K562 (cell line): ENCODE measurements around the gene WDR55. TPM values are rescaled to one million over a fixed set of nuclear protein-coding genes. Genes with fewer than 3 reads are reported as not detected.

Experiments
- ATAC-seq: fragments of 200-7000 bp; cut with Tn5 transposase; 3 replicates; pipeline ENCODE4 v1.9.1; 2020; ENCODE audit warnings: moderate library complexity
- BruUV-seq: library from RNA; stranded (reverse); fragments of 400-500 nt; replicated peaks from 2 replicates; lab custom pipeline; 2021; lab: Mats Ljungman, UMichigan
- CTCF ChIA-PET: fragments of 300-600 bp; formaldehyde crosslinking; extraction: SDS; loops from one replicate; lab custom pipeline; 2021; ENCODE audit warnings: low intra/inter-chr PET ratio; lab: Yijun Ruan, JAX
- POLR2A ChIA-PET: fragments of 300-600, 350-650 bp; sonication (Branson Sonifier 250); formaldehyde crosslinking; extraction: SDS; loops from one replicate; lab custom pipeline; 2021; ENCODE audit warnings: antibody characterized with exemption, inconsistent platforms; lab: Yijun Ruan, JAX
- DNase-seq, 4 experiments: peaks; one replicate each; pipeline versions ENCODE4 v3.0.0 to v3.0.0-alpha.2; 2011 to 2018; ENCODE audit warnings: low spot score in 3 of 4, mixed read lengths in 3 of 4; ENCODE audit errors: extremely low read depth in 1 of 4
- FAIRE-seq: peaks from 2 replicates; lab custom pipeline; 2011; peaks lifted over from hg19 to GRCh38; lab: Jason Lieb, UNC
- H2AFZ ChIP-seq: 2 replicates; pipeline ENCODE4 v1.6.0; 2011; ENCODE audit warnings: low read depth, low read length, control low read depth, inconsistent platforms
- H3K27ac ChIP-seq: fragments of 200-600 bp; 3 replicates; pipeline ENCODE4 v1.8.0; 2011; ENCODE audit warnings: low read depth, mild to moderate bottlenecking, control low read depth, inconsistent platforms, low read length, moderate library complexity, mixed read lengths; ENCODE audit errors: extremely low read depth
- H3K27me3 ChIP-seq, 2 experiments: fragments of 300-600 bp in 1 of 2; 2 replicates in 1 of 2; 3 replicates in 1 of 2; pipeline versions ENCODE4 v1.6.0 to v1.8.0; 2011; ENCODE audit warnings: inconsistent platforms in 2 of 2, low read length in 2 of 2, mild to moderate bottlenecking in 1 of 2, mixed read lengths in 1 of 2, moderate library complexity in 1 of 2; ENCODE audit not compliant: control insufficient read depth in 2 of 2, insufficient read depth in 2 of 2
- H3K36me3 ChIP-seq: fragments of 300-600 bp; 3 replicates; pipeline ENCODE4 v1.8.0; 2011; ENCODE audit warnings: mild to moderate bottlenecking, low read length, inconsistent platforms; ENCODE audit not compliant: control insufficient read depth, insufficient read depth
- H3K4me1 ChIP-seq, 2 experiments: fragments of 200-600 bp in 1 of 2; replicated peaks in 1 of 2; 2 replicates in 1 of 2; 3 replicates in 1 of 2; pipeline versions ENCODE4 v1.5.1 to v1.8.0; 2011; ENCODE audit warnings: inconsistent platforms in 2 of 2, low read length in 2 of 2, mild to moderate bottlenecking in 1 of 2, mixed read lengths in 1 of 2, moderate library complexity in 1 of 2; ENCODE audit not compliant: control insufficient read depth in 2 of 2, insufficient read depth in 2 of 2
- H3K4me2 ChIP-seq: 2 replicates; pipeline ENCODE4 v1.6.1; 2011; ENCODE audit warnings: low read length, control low read depth, inconsistent platforms, mixed read lengths; ENCODE audit not compliant: insufficient read depth
- H3K4me3 ChIP-seq: fragments of 200-600 bp; sonication (generic), shearing (Covaris generic); 2 replicates; pipeline ENCODE4 v1.5.1; 2016; ENCODE audit warnings: control low read depth, inconsistent platforms
- H3K79me2 ChIP-seq: fragments of 200-600 bp; 3 replicates; pipeline ENCODE4 v1.8.0; 2011; ENCODE audit warnings: low read length, inconsistent platforms; ENCODE audit not compliant: control insufficient read depth, insufficient read depth
- H3K9ac ChIP-seq, 2 experiments: 2 replicates each; pipeline versions ENCODE4 v1.6.0 to v1.6.1; 2011; ENCODE audit warnings: low read depth in 2 of 2, low read length in 2 of 2, control low read depth in 1 of 2, inconsistent platforms in 1 of 2, mild to moderate bottlenecking in 1 of 2, mixed read lengths in 1 of 2; ENCODE audit not compliant: insufficient read depth in 1 of 2
- H3K9me1 ChIP-seq: one replicate; pipeline ENCODE4 v1.6.0; 2011; ENCODE audit warnings: inconsistent platforms, mild to moderate bottlenecking, low read length, moderate library complexity; ENCODE audit not compliant: control insufficient read depth, insufficient read depth
- H3K9me3 ChIP-seq: replicated peaks from 2 replicates; pipeline ENCODE4 v1.5.1; 2011; ENCODE audit warnings: low read depth, low read length, inconsistent platforms; ENCODE audit not compliant: control insufficient read depth, insufficient read depth
- H4K20me1 ChIP-seq: replicated peaks from 2 replicates; pipeline ENCODE4 v1.6.1; 2011; ENCODE audit warnings: low read length, inconsistent platforms, mixed read lengths; ENCODE audit not compliant: control insufficient read depth, insufficient read depth
- CHCHD3 ChIP-seq: fragments of 250-450 bp; sonication (Bioruptor Pico); IDR thresholded peaks from 2 replicates; pipeline ENCODE4 v2.1.2; 2022; ENCODE audit warnings: mild to moderate bottlenecking
- COPS2 ChIP-seq: fragments of 450-650 bp; conservative IDR thresholded peaks from 2 replicates; pipeline ENCODE4 v1.6.1; 2016; ENCODE audit warnings: mild to moderate bottlenecking, moderate library complexity
- CTBP1 ChIP-seq: fragments of 450-650 bp; IDR thresholded peaks from 2 replicates; pipeline ENCODE4 v1.6.1; 2016; ENCODE audit warnings: borderline replicate concordance
- DPF2 ChIP-seq: fragments of 450-650 bp; IDR thresholded peaks from 2 replicates; pipeline ENCODE4 v1.6.1; 2016
- ESRRB ChIP-seq: fragments of 250-450 bp; sonication (Bioruptor Pico); IDR thresholded peaks from 2 replicates; pipeline ENCODE4 v1.5.0; 2020; ENCODE audit warnings: mild to moderate bottlenecking, moderate library complexity, borderline replicate concordance
- JUNB ChIP-seq: fragments of 450-650 bp; formaldehyde crosslinking; conservative IDR thresholded peaks from 2 replicates; pipeline ENCODE4 v1.4.0; 2020; ENCODE audit warnings: mild to moderate bottlenecking
- MIER1 ChIP-seq: fragments of 450-650 bp; IDR thresholded peaks from 2 replicates; pipeline ENCODE4 v1.6.1; 2016; ENCODE audit warnings: antibody characterized with exemption, mild to moderate bottlenecking, low read depth
- NR2F6 ChIP-seq: fragments of 450-650 bp; formaldehyde crosslinking; IDR thresholded peaks from 2 replicates; pipeline ENCODE4 v1.4.0; 2020; ENCODE audit warnings: mild to moderate bottlenecking
- SIRT6 ChIP-seq: IDR thresholded peaks from one replicate; pipeline ENCODE4 v1.6.1; 2012; ENCODE audit warnings: low read depth, mild to moderate bottlenecking, control low read depth, inconsistent platforms, low read length, moderate library complexity
- U2AF2 ChIP-seq: fragments of 200-400 bp; formaldehyde crosslinking; optimal IDR thresholded peaks from 2 replicates; pipeline ENCODE3; 2017; ENCODE audit warnings: low read depth, mild to moderate bottlenecking, low read length
- USF1 ChIP-seq: sonication (generic); formaldehyde crosslinking; IDR thresholded peaks from 2 replicates; pipeline ENCODE4 v1.9.0; 2022; ENCODE audit warnings: mild to moderate bottlenecking, missing genetic modification reagents
- ZNF239 ChIP-seq: fragments of 250-450 bp; sonication (Bioruptor Pico); IDR thresholded peaks from 2 replicates; pipeline ENCODE4 v1.4.0; 2020; ENCODE audit warnings: mild to moderate bottlenecking
- ZNF280B ChIP-seq: fragments of 250-450 bp; sonication (Bioruptor Pico); IDR thresholded peaks from 2 replicates; pipeline ENCODE4 v1.5.1; 2021; ENCODE audit warnings: mild to moderate bottlenecking
- WGBS: fragments of 100-300 bp; shearing (Covaris generic); methylation state at CpG from one replicate; pipeline ENCODE4 v1.1.6; 2016; ENCODE audit warnings: low coverage, mixed read lengths; ENCODE audit not compliant: insufficient coverage; ENCODE audit errors: missing lambda C conversion rate; 5-methylcytosine and 5-hydroxymethylcytosine counted together
- in situ Hi-C: fragments of 300-500 bp; cut with MboI; formaldehyde crosslinking; loops from 4 replicates; pipeline ENCODE4 v1.15.0; 2018; ENCODE audit warnings: inconsistent platforms, mixed read lengths
- intact Hi-C: fragments of 100-400 bp; cut with micrococcal nuclease; formaldehyde crosslinking; loops from 2 replicates; pipeline ENCODE4 v1.14.2; 2022
- polyA plus RNA-seq, 8 experiments: library from polyadenylated mRNA; depleted of rRNA in 4 of 8; stranded (reverse) in 5 of 8; unstranded in 3 of 8; fragments of >200 nt; fragmentation: Nextera tagmentation in 2 of 8; fragmentation: Illumina TruSeq in 1 of 8; extraction: Ambion mirVana in 2 of 8; extraction: Trizol in 1 of 8; gene quantifications; 2 replicates each; pipeline versions ENCODE4 v1.2.1 to v1.2.3, GENCODE V29; 2011 to 2014; ENCODE audit warnings: inconsistent platforms in 1 of 8, missing spikeins in 1 of 8
- total RNA-seq, 7 experiments: library from RNA; depleted of rRNA in 6 of 7; stranded (reverse); fragments of >200 nt in 6 of 7; fragmentation: Illumina TruSeq in 2 of 7; extraction: Trizol in 2 of 7; gene quantifications; 2 replicates each; pipeline versions ENCODE4 v1.2.1 to v1.2.3, GENCODE V29; 2011 to 2021; ENCODE audit warnings: low replicate concordance in 1 of 7
- TF ChIP-seq, protein P1 (sequence below): fragments of 450-650 bp; formaldehyde crosslinking; IDR thresholded peaks from 2 replicates; pipeline ENCODE4 v1.4.0; 2020; ENCODE audit warnings: mild to moderate bottlenecking
- TF ChIP-seq, protein P2 (sequence below): sonication (generic); formaldehyde crosslinking; IDR thresholded peaks from 2 replicates; pipeline ENCODE4 v1.4.0; 2020; ENCODE audit warnings: mild to moderate bottlenecking, missing genetic modification reagents

Gene WDR55
- total and polyA plus RNA-seq, 9 of the 15 experiments (the other 6 are each of a cell fraction or from before 2014, with no cell fraction given), result 5.2 to 45.0 (median 29.3) TPM

DNA sequence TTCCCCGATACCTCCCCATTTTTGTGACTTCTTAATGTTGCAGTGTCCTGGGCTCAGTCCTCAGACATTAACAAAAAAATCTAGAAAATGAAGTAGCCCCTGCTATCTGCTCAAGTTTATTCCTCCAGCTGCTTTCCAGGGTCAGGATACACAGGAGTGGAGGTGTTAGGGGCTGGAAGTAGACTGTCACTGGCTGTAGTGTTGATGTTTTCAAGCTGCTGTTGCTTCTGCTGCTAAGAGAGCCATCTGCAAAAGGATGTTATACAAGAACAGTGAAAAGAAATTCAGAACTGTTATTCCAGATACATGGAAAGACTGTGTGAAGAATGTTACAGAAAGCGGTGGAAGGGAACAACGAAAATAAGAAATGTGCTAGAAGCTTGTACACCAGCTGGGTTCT is 42.4 kb upstream of the WDR55 start:
- in situ Hi-C loops (no loop called here), intact Hi-C loops (no loop called here)
- no peaks in the 10 kb centered on the region for H3K79me2 ChIP-seq
- DNase-seq (no peak), FAIRE-seq (no peak), ATAC-seq (no peak)
- no peak overlapping the region for H3K9ac ChIP-seq
- H3K36me3 ChIP-seq, result no peaks in the 10 kb centered on the region
- H3K4me1 ChIP-seq, result peaks cover 0 to 10% of the 10 kb centered on the region in 2 experiments; a peak in 3 of 5 replicates
- WGBS, result 59% methylated on average over 3 of the region's 3 CpGs
- no peak overlapping the region for H3K27ac ChIP-seq
- H3K9me1 ChIP-seq, result no peaks in the 10 kb centered on the region
- TF ChIP-seq NR2F6 (CRISPR knock-in tag) (no peak), JUNB (CRISPR knock-in tag) (no peak), USF1 (CRISPR knock-in tag) (no peak), CTBP1 (no peak), MIER1 (no peak), COPS2 (no peak), ESRRB (CRISPR knock-in tag) (no peak), CHCHD3 (CRISPR knock-in tag) (no peak), ZNF239 (no peak), SIRT6 (no peak), ZNF280B (CRISPR knock-in tag) (no peak), U2AF2 (no peak), DPF2 (no peak)
- TF ChIP-seq, protein P1, sequence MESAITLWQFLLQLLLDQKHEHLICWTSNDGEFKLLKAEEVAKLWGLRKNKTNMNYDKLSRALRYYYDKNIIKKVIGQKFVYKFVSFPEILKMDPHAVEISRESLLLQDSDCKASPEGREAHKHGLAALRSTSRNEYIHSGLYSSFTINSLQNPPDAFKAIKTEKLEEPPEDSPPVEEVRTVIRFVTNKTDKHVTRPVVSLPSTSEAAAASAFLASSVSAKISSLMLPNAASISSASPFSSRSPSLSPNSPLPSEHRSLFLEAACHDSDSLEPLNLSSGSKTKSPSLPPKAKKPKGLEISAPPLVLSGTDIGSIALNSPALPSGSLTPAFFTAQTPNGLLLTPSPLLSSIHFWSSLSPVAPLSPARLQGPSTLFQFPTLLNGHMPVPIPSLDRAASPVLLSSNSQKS, result no peak
- TF ChIP-seq, protein P2, sequence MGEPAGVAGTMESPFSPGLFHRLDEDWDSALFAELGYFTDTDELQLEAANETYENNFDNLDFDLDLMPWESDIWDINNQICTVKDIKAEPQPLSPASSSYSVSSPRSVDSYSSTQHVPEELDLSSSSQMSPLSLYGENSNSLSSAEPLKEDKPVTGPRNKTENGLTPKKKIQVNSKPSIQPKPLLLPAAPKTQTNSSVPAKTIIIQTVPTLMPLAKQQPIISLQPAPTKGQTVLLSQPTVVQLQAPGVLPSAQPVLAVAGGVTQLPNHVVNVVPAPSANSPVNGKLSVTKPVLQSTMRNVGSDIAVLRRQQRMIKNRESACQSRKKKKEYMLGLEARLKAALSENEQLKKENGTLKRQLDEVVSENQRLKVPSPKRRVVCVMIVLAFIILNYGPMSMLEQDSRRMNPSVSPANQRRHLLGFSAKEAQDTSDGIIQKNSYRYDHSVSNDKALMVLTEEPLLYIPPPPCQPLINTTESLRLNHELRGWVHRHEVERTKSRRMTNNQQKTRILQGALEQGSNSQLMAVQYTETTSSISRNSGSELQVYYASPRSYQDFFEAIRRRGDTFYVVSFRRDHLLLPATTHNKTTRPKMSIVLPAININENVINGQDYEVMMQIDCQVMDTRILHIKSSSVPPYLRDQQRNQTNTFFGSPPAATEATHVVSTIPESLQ (CRISPR knock-in tag), result no peak
- no peak overlapping the region for H3K4me3 ChIP-seq
- no peaks in the 10 kb centered on the region for H3K27me3 ChIP-seq
- CTCF ChIA-PET, result no interaction called here
- POLR2A ChIA-PET, result interaction anchor here (0.7 to 1.6 kb wide), 3 partner anchors 9 to 74 kb away, joined by 3 to 4 read pairs (median 3); partner anchors contain the start of gene EIF4EBP3
- H3K4me2 ChIP-seq, result no peak overlapping the region; the same call in 1 of the 2 replicates
- H2AFZ ChIP-seq, result peak overlapping the region; percentile 68; the same call in 1 of the 2 replicates
- H3K9me3 ChIP-seq, result no peaks in the 10 kb centered on the region
- no TSS peak for BruUV-seq
- H4K20me1 ChIP-seq, result no peaks in the 10 kb centered on the region
